IMR-90 (cell line): ENCODE data around the gene APPL2. TPM values are rescaled to one million over a fixed set of nuclear protein-coding genes. Genes with fewer than 3 reads are reported as not detected.

Experiments used
- ATAC-seq: fragments of 200-7000 bp; cut with Tn5 transposase; 2 replicates; pipeline ENCODE4 v1.9.1; 2020; ENCODE audit warnings: low read depth, mild to moderate bottlenecking, moderate library complexity
- BruUV-seq: library from RNA; stranded (reverse); fragments of 400-500 nt; replicated peaks from 2 replicates; lab custom pipeline; 2021; lab: Mats Ljungman, UMichigan
- CTCF ChIA-PET: fragments of 300-600 bp; formaldehyde crosslinking; extraction: SDS; loops from one replicate; lab custom pipeline; 2021; ENCODE audit warnings: antibody characterized with exemption; lab: Yijun Ruan, JAX
- POLR2A ChIA-PET: fragments of 300-600 bp; sonication (Branson Sonifier 250); formaldehyde crosslinking; loops from one replicate; lab custom pipeline; 2022; ENCODE audit warnings: antibody characterized with exemption; ENCODE audit not compliant: unreplicated experiment; lab: Charles Lee
- DNase-seq: peaks from one replicate; pipeline ENCODE4 v3.0.0; 2013
- H2AFZ ChIP-seq: replicated peaks from 2 replicates; pipeline ENCODE3; 2013; ENCODE audit warnings: low read length, mild to moderate bottlenecking; ENCODE audit not compliant: poor library complexity
- H2AK5ac ChIP-seq: 2 replicates; pipeline ENCODE4 v1.6.1; 2013; ENCODE audit warnings: low read depth, low read length, inconsistent platforms
- H2AK9ac ChIP-seq: replicated peaks from 2 replicates; pipeline ENCODE3; 2013; ENCODE audit warnings: mild to moderate bottlenecking, low read depth, low read length, moderate library complexity; ENCODE audit not compliant: poor library complexity
- H2BK120ac ChIP-seq: 2 replicates; pipeline ENCODE4 v1.6.1; 2013; ENCODE audit warnings: low read depth, low read length, inconsistent platforms
- H2BK15ac ChIP-seq: 3 replicates; pipeline ENCODE4 v1.6.1; 2013; ENCODE audit warnings: low read depth, low read length, inconsistent platforms
- H2BK20ac ChIP-seq: 2 replicates; pipeline ENCODE4 v1.6.1; 2013; ENCODE audit warnings: low read depth, mild to moderate bottlenecking, inconsistent platforms, low read length, moderate library complexity
- H2BK5ac ChIP-seq: 2 replicates; pipeline ENCODE4 v1.6.1; 2013; ENCODE audit warnings: mild to moderate bottlenecking, low read depth, low read length, inconsistent platforms; ENCODE audit not compliant: poor library complexity, severe bottlenecking
- H3K14ac ChIP-seq: replicated peaks from 2 replicates; pipeline ENCODE4 v1.6.1; 2013; ENCODE audit warnings: low read depth, low read length, inconsistent platforms
- H3K18ac ChIP-seq: 2 replicates; pipeline ENCODE4 v1.6.1; 2013; ENCODE audit warnings: low read depth, low read length, control low read depth
- H3K23ac ChIP-seq: 2 replicates; pipeline ENCODE4 v1.6.1; 2013; ENCODE audit warnings: low read depth, low read length, inconsistent platforms
- H3K27ac ChIP-seq: 2 replicates; pipeline ENCODE4 v1.5.1; 2013; ENCODE audit warnings: mild to moderate bottlenecking, control low read depth, low read length; ENCODE audit not compliant: insufficient read depth
- H3K27me3 ChIP-seq: 2 replicates; pipeline ENCODE4 v1.6.1; 2013; ENCODE audit warnings: low read length; ENCODE audit not compliant: control insufficient read depth, insufficient read depth
- H3K36me3 ChIP-seq: 2 replicates; pipeline ENCODE4 v1.6.1; 2013; ENCODE audit warnings: low read length, mixed read lengths; ENCODE audit not compliant: control insufficient read depth, insufficient read depth
- H3K4ac ChIP-seq: 2 replicates; pipeline ENCODE4 v1.6.1; 2013; ENCODE audit warnings: low read depth, low read length, inconsistent platforms
- H3K4me1 ChIP-seq: 2 replicates; pipeline ENCODE4 v1.6.1; 2013; ENCODE audit warnings: low read length, mixed read lengths; ENCODE audit not compliant: control insufficient read depth, insufficient read depth
- H3K4me2 ChIP-seq: 2 replicates; pipeline ENCODE4 v1.6.1; 2013; ENCODE audit warnings: low read depth, mild to moderate bottlenecking, control low read depth, low read length, moderate library complexity
- H3K4me3 ChIP-seq: 2 replicates; pipeline ENCODE4 v1.5.1; 2013; ENCODE audit warnings: low read depth, mild to moderate bottlenecking, control low read depth, low read length, moderate library complexity; ENCODE audit not compliant: insufficient read depth
- H3K56ac ChIP-seq: 2 replicates; pipeline ENCODE4 v1.6.1; 2013; ENCODE audit warnings: low read length, inconsistent platforms; ENCODE audit not compliant: insufficient read depth; ENCODE audit errors: extremely low read depth
- H3K79me1 ChIP-seq, 2 experiments: 2 replicates each; pipeline ENCODE4 v1.6.1; 2013; ENCODE audit warnings: low read length in 2 of 2, inconsistent platforms in 1 of 2, low read depth in 1 of 2
- H3K9ac ChIP-seq: 2 replicates; pipeline ENCODE4 v1.6.1; 2013; ENCODE audit warnings: low read depth, low read length, control low read depth
- H3K9me1 ChIP-seq: 2 replicates; pipeline ENCODE4 v1.6.1; 2013; ENCODE audit warnings: low read length, inconsistent platforms; ENCODE audit not compliant: insufficient read depth
- H3K9me3 ChIP-seq: 2 replicates; pipeline ENCODE4 v1.6.1; 2013; ENCODE audit warnings: low read length; ENCODE audit not compliant: control insufficient read depth, insufficient read depth
- H4K20me1 ChIP-seq: 2 replicates; pipeline ENCODE4 v1.6.1; 2013; ENCODE audit warnings: low read length, inconsistent platforms; ENCODE audit not compliant: insufficient read depth
- H4K5ac ChIP-seq: 2 replicates; pipeline ENCODE4 v1.6.1; 2013; ENCODE audit warnings: mild to moderate bottlenecking, low read depth, low read length, control low read depth
- H4K8ac ChIP-seq, 2 experiments: 2 replicates each; pipeline ENCODE4 v1.6.1; 2013; ENCODE audit warnings: low read depth in 2 of 2, low read length in 2 of 2, control low read depth in 1 of 2, inconsistent platforms in 1 of 2
- H4K91ac ChIP-seq: 2 replicates; pipeline ENCODE4 v1.6.1; 2013; ENCODE audit warnings: low read depth, low read length, inconsistent platforms; ENCODE audit not compliant: insufficient read depth
- BHLHE40 ChIP-seq: fragments of 150-350 bp; IDR thresholded peaks from 2 replicates; pipeline ENCODE4 v1.6.1; 2016; ENCODE audit warnings: mild to moderate bottlenecking, low read depth, low read length
- CEBPB ChIP-seq: IDR thresholded peaks from 2 replicates; pipeline ENCODE4 v1.6.1; 2012; ENCODE audit warnings: low read depth, low read length, improper control_type of control experiment
- CHD1 ChIP-seq: IDR thresholded peaks from 2 replicates; pipeline ENCODE4 v1.6.1; 2012; ENCODE audit warnings: low read depth, low read length, improper control_type of control experiment
- CTCF ChIP-seq: conservative IDR thresholded peaks from 2 replicates; pipeline ENCODE4 v1.5.1; 2012; ENCODE audit warnings: mild to moderate bottlenecking, low read depth, low read length, improper control_type of control experiment
- FOS ChIP-seq: fragments of 150-350 bp; IDR thresholded peaks from 2 replicates; pipeline ENCODE4 v1.6.1; 2016; ENCODE audit warnings: low read depth, low read length
- MXI1 ChIP-seq: IDR thresholded peaks from 2 replicates; pipeline ENCODE4 v1.6.1; 2012; ENCODE audit warnings: low read depth, mild to moderate bottlenecking, low read length, moderate library complexity, borderline replicate concordance
- POLR2A ChIP-seq: IDR thresholded peaks from 2 replicates; pipeline ENCODE4 v1.6.1; 2012; ENCODE audit warnings: mild to moderate bottlenecking, low read depth, low read length
- RAD21 ChIP-seq: IDR thresholded peaks from 2 replicates; pipeline ENCODE4 v1.6.1; 2012; ENCODE audit warnings: low read length, improper control_type of control experiment
- RFX5 ChIP-seq: IDR thresholded peaks from 2 replicates; pipeline ENCODE4 v1.8.0; 2012; ENCODE audit warnings: low read depth, mild to moderate bottlenecking, low read length, moderate library complexity
- SMC3 ChIP-seq: fragments of 150-350 bp; IDR thresholded peaks from 2 replicates; pipeline ENCODE4 v1.6.1; 2016; ENCODE audit warnings: low read depth, mild to moderate bottlenecking, antibody characterized with exemption, low read length, moderate library complexity
- WGBS, 2 experiments: methylation state at CpG; one replicate each; pipeline versions ENCODE4 v1.1.5 to v1.1.7; 2013; ENCODE audit warnings: missing lambda C conversion rate in 2 of 2; ENCODE audit not compliant: insufficient read length in 1 of 2; ENCODE audit errors: extremely low coverage in 2 of 2; 5-methylcytosine and 5-hydroxymethylcytosine counted together
- dilution Hi-C: fragments of 300-500 bp; cut with HindIII; formaldehyde crosslinking; loops from one replicate; pipeline ENCODE4 v1.14.3; 2018; ENCODE audit warnings: low sequenced_read_pairs; ENCODE audit not compliant: unreplicated experiment
- in situ Hi-C: fragments of 300-500 bp; cut with MboI; formaldehyde crosslinking; loops from 3 replicates; pipeline ENCODE4 v1.14.3; 2019; ENCODE audit warnings: low sequenced_read_pairs, inconsistent platforms, mixed read lengths
- intact Hi-C: fragments of 100-400 bp; cut with micrococcal nuclease; formaldehyde crosslinking; loops from 2 replicates; pipeline ENCODE4 v1.10.0; 2022
- polyA plus RNA-seq, 3 experiments: library from polyadenylated mRNA; depleted of rRNA; stranded (reverse); fragments of >200 nt; gene quantifications; 2 replicates each; pipeline ENCODE4 v1.2.3, GENCODE V29; 2012; ENCODE audit warnings: low replicate concordance in 1 of 3
- total RNA-seq: library from RNA; depleted of rRNA; stranded (reverse); fragments of >200 nt; gene quantifications from 2 replicates; pipeline ENCODE4 v1.2.3, GENCODE V29; 2012
- TF ChIP-seq, protein P1 (sequence below): fragments of 150-350 bp; IDR thresholded peaks from 2 replicates; pipeline ENCODE4 v1.6.1; 2017; ENCODE audit warnings: mild to moderate bottlenecking, antibody characterized with exemption, low read length, low read depth
- TF ChIP-seq, protein P2 (sequence below): fragments of 150-350 bp; IDR thresholded peaks from 2 replicates; pipeline ENCODE4 v1.6.1; 2016; ENCODE audit warnings: low read depth, mild to moderate bottlenecking, low read length, moderate library complexity, borderline replicate concordance

APPL2 gene
- total and polyA plus RNA-seq, 2 of the 4 experiments (the other 2 are of a cell fraction), result 42.3 to 65.8 TPM

DNA sequence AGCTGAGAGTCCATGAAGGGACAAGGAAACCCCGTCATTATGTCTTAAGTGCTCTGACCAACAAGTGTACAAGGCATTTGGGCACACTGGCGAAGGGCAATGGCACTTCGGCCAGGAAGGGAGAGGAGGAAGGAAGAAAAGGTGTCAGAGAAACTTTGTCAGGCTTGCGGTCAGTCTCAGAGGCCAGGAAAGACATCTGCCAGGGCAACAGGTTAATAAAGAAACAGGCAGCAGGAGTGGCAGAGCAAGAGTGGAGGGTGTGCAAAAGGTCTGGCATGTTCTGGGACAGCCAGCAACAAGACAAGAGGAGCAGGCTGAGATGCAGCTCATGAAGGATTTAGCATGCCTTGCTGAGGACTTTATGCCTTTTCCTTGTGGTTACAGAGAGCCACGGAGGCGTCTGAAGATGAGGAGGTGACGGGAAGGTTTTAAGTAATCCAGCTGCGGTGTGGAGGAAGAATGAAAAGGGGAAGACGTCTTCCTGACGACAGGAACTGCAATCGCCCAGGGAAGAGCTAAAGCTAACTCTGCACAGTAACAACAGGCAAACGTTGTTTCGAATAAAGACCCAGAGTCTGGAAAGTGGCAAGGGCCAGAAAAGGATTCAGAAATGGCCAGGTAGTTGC, 13.1 kb downstream of the APPL2 start:
- Histone ChIP-seq H3K36me3 (peaks cover 41% of the 10 kb centered on the region), H3K27ac (no peak overlapping the region)
- BruUV-seq, result no TSS peak

More for the DNA sequence above, 13.1 kb downstream of the APPL2 start:
- Histone ChIP-seq H2BK120ac (no peak overlapping the region), H3K4ac (peak overlapping the region; percentile 15; the same call in 1 of the 2 replicates), H2BK5ac (no peak overlapping the region), H4K20me1 (peaks cover 32% of the 10 kb centered on the region; the same call in 1 of the 2 replicates), H3K4me1 (peaks cover 11% of the 10 kb centered on the region), H4K5ac (no peak overlapping the region), H4K91ac (no peak overlapping the region), H3K4me3 (no peak overlapping the region), H2AK5ac (no peak overlapping the region; the same call in 1 of the 2 replicates), H3K23ac (0 out of 2 replicates have a peak overlapping the region, but pooled peaks have one; percentile 3), H3K9ac (no peak overlapping the region), H3K9me3 (no peaks in the 10 kb centered on the region), H3K4me2 (no peak overlapping the region), H2BK20ac (no peak overlapping the region), H3K14ac (no peak overlapping the region), H3K9me1 (peaks cover 49% of the 10 kb centered on the region), H3K79me1 (peaks cover 59 to 91% of the 10 kb centered on the region in 2 experiments), H4K8ac (no peak overlapping the region), H2BK15ac (no peak overlapping the region), H3K27me3 (no peaks in the 10 kb centered on the region), H2AK9ac (peak overlapping the region; percentile 10), H3K18ac (no peak overlapping the region), H2AFZ (no peak overlapping the region), H3K56ac (no peak overlapping the region)
- intact Hi-C loops, result no loop called here
- ATAC-seq (no peak), DNase-seq (no peak)
- dilution Hi-C loops, result no loop called here
- in situ Hi-C loops, result loop anchor here (25.0 kb wide), 1 partner anchor 164 kb away; no protein-coding TSS in a partner anchor
- 79% methylated on average over 8 of the region's 13 CpGs; no CpG with 5 or more reads in 1 of the 2 experiments for WGBS, 2 experiments
- TF ChIP-seq SMC3 (no peak), CTCF (no peak), CEBPB (no peak), POLR2A (no peak), CHD1 (no peak), MXI1 (no peak), FOS (no peak), RFX5 (no peak), BHLHE40 (no peak), RAD21 (no peak)
- TF ChIP-seq, protein P1, sequence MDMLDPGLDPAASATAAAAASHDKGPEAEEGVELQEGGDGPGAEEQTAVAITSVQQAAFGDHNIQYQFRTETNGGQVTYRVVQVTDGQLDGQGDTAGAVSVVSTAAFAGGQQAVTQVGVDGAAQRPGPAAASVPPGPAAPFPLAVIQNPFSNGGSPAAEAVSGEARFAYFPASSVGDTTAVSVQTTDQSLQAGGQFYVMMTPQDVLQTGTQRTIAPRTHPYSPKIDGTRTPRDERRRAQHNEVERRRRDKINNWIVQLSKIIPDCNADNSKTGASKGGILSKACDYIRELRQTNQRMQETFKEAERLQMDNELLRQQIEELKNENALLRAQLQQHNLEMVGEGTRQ, result no peak
- TF ChIP-seq, protein P2, sequence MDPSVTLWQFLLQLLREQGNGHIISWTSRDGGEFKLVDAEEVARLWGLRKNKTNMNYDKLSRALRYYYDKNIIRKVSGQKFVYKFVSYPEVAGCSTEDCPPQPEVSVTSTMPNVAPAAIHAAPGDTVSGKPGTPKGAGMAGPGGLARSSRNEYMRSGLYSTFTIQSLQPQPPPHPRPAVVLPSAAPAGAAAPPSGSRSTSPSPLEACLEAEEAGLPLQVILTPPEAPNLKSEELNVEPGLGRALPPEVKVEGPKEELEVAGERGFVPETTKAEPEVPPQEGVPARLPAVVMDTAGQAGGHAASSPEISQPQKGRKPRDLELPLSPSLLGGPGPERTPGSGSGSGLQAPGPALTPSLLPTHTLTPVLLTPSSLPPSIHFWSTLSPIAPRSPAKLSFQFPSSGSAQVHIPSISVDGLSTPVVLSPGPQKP, result no peak
- POLR2A ChIA-PET, result no interaction called here
- CTCF ChIA-PET, result no interaction called here
